Breast epithelium (tissue), 3 donors: ENCODE data around the gene CLHC1.

Source experiments
- POLR2A ChIP-seq: fragments of 450-650 bp; IDR thresholded peaks from one replicate; pipeline ENCODE4 v1.6.1; 2016; ENCODE audit warnings: antibody characterized with exemption, mild to moderate bottlenecking, moderate library complexity
- TF ChIP-seq, protein P1 (sequence below), 3 donors: fragments of 450-650 bp; IDR thresholded peaks; one replicate each; pipeline ENCODE4 v1.5.1; 2016 to 2017; ENCODE audit warnings: antibody characterized with exemption in 3 of 3, mild to moderate bottlenecking in 3 of 3, moderate library complexity in 3 of 3

DNA sequence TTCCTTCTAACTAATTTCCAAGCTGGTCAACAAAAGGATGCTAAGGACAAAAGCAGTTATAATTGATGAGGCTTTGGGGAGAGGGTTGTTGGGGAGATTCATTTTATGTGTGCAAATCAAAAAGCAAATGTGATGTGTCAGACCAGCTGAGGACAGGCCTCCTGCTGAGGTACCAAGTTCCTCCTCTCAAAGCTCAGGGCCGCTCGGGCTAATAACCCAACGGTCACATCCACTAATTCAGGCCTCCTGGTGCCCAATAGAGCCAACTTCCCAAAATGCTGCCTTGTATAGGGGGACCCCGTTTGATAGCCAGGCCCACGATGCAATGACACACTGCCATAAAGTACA is 93.2 kb downstream of the CLHC1 start:
- TF ChIP-seq POLR2A = no peak
- TF ChIP-seq, protein P1, sequence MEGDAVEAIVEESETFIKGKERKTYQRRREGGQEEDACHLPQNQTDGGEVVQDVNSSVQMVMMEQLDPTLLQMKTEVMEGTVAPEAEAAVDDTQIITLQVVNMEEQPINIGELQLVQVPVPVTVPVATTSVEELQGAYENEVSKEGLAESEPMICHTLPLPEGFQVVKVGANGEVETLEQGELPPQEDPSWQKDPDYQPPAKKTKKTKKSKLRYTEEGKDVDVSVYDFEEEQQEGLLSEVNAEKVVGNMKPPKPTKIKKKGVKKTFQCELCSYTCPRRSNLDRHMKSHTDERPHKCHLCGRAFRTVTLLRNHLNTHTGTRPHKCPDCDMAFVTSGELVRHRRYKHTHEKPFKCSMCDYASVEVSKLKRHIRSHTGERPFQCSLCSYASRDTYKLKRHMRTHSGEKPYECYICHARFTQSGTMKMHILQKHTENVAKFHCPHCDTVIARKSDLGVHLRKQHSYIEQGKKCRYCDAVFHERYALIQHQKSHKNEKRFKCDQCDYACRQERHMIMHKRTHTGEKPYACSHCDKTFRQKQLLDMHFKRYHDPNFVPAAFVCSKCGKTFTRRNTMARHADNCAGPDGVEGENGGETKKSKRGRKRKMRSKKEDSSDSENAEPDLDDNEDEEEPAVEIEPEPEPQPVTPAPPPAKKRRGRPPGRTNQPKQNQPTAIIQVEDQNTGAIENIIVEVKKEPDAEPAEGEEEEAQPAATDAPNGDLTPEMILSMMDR (IDR thresholded peaks at IDR 0.05) = no peak
